ENCODE results near the gene FGF14.

FGF14 gene

GRCh38 chr13:102190930-102191329, 210.9 kb downstream of the FGF14 start:
- no peaks in the 10 kb centered on the region for H3K4me1 ChIP-seq (ENCODE audit: control insufficient read depth in 1 of 2, insufficient read depth in 2 of 2, low read length in 2 of 2)
- H3K9ac ChIP-seq (ENCODE audit: low read depth in 1 of 2, low read length in 2 of 2): no peak overlapping the region
- H3K27me3 ChIP-seq (ENCODE audit: control insufficient read depth in 1 of 2, insufficient read depth in 2 of 2, low read length in 2 of 2): no peaks in the 10 kb centered on the region
- H3K36me3 ChIP-seq (ENCODE audit: control insufficient read depth in 1 of 2, insufficient read depth in 2 of 2, low read length in 2 of 2): no peaks in the 10 kb centered on the region
- H3K27ac ChIP-seq (ENCODE audit: low read depth, low read length): no peak overlapping the region
- no peak overlapping the region for H3K4me3 ChIP-seq (ENCODE audit: low read depth in 1 of 2, low read length in 2 of 2)
- H3K9me3 ChIP-seq (ENCODE audit: control insufficient read depth in 1 of 2, low read length in 2 of 2): no peaks in the 10 kb centered on the region

GRCh38 chr13:102187313-102187712, 214.5 kb downstream of the FGF14 start:
- Histone ChIP-seq H3K27me3 (ENCODE audit: control insufficient read depth in 1 of 2, insufficient read depth in 2 of 2, low read length in 2 of 2) (no peaks in the 10 kb centered on the region), H3K9ac (ENCODE audit: low read depth in 1 of 2, low read length in 2 of 2) (no peak overlapping the region), H3K27ac (ENCODE audit: low read depth, low read length) (no peak overlapping the region)

GRCh38 chr13:102185375-102185984, 216.4 kb downstream of the FGF14 start:
- Histone ChIP-seq H3K27me3 (ENCODE audit: control insufficient read depth in 1 of 2, insufficient read depth in 2 of 2, low read length in 2 of 2) (no peaks in the 10 kb centered on the region), H3K4me3 (ENCODE audit: low read depth in 1 of 2, low read length in 2 of 2) (no peak overlapping the region), H3K9ac (ENCODE audit: low read depth in 1 of 2, low read length in 2 of 2) (no peak overlapping the region), H3K4me1 (ENCODE audit: control insufficient read depth in 1 of 2, insufficient read depth in 2 of 2, low read length in 2 of 2) (no peaks in the 10 kb centered on the region), H3K27ac (ENCODE audit: low read depth, low read length) (no peak overlapping the region), H3K36me3 (ENCODE audit: control insufficient read depth in 1 of 2, insufficient read depth in 2 of 2, low read length in 2 of 2) (no peaks in the 10 kb centered on the region), H3K9me3 (ENCODE audit: control insufficient read depth in 1 of 2, low read length in 2 of 2) (no peaks in the 10 kb centered on the region)

More at GRCh38 chr13:102187313-102187712, 214.5 kb downstream of the FGF14 start:
- no peaks in the 10 kb centered on the region for H3K36me3 ChIP-seq (ENCODE audit: control insufficient read depth in 1 of 2, insufficient read depth in 2 of 2, low read length in 2 of 2)
- H3K4me3 ChIP-seq (ENCODE audit: low read depth in 1 of 2, low read length in 2 of 2): no peak overlapping the region
- H3K9me3 ChIP-seq (ENCODE audit: control insufficient read depth in 1 of 2, low read length in 2 of 2): no peaks in the 10 kb centered on the region
- H3K4me1 ChIP-seq (ENCODE audit: control insufficient read depth in 1 of 2, insufficient read depth in 2 of 2, low read length in 2 of 2): no peaks in the 10 kb centered on the region

- no peak overlapping the region for H3K4me3 ChIP-seq (ENCODE audit: low read depth in 1 of 2, low read length in 2 of 2)
- no peak overlapping the region for H3K9ac ChIP-seq (ENCODE audit: low read depth in 1 of 2, low read length in 2 of 2)
- H3K27me3 ChIP-seq (ENCODE audit: control insufficient read depth in 1 of 2, insufficient read depth in 2 of 2, low read length in 2 of 2): no peaks in the 10 kb centered on the region
- no peak overlapping the region for H3K27ac ChIP-seq (ENCODE audit: low read depth, low read length)
- H3K4me1 ChIP-seq (ENCODE audit: control insufficient read depth in 1 of 2, insufficient read depth in 2 of 2, low read length in 2 of 2): no peaks in the 10 kb centered on the region
- H3K9me3 ChIP-seq (ENCODE audit: control insufficient read depth in 1 of 2, low read length in 2 of 2): no peaks in the 10 kb centered on the region
- no peaks in the 10 kb centered on the region for H3K36me3 ChIP-seq (ENCODE audit: control insufficient read depth in 1 of 2, insufficient read depth in 2 of 2, low read length in 2 of 2)
Observed at GRCh38 chr13:102183509-102184182, 218.2 kb downstream of the FGF14 start.

- Histone ChIP-seq H3K27ac (ENCODE audit: low read depth, low read length) (no peak overlapping the region), H3K27me3 (ENCODE audit: control insufficient read depth in 1 of 2, insufficient read depth in 2 of 2, low read length in 2 of 2) (no peaks in the 10 kb centered on the region), H3K4me1 (ENCODE audit: control insufficient read depth in 1 of 2, insufficient read depth in 2 of 2, low read length in 2 of 2) (no peaks in the 10 kb centered on the region), H3K36me3 (ENCODE audit: control insufficient read depth in 1 of 2, insufficient read depth in 2 of 2, low read length in 2 of 2) (no peaks in the 10 kb centered on the region), H3K9me3 (ENCODE audit: control insufficient read depth in 1 of 2, low read length in 2 of 2) (no peaks in the 10 kb centered on the region), H3K9ac (ENCODE audit: low read depth in 1 of 2, low read length in 2 of 2) (no peak overlapping the region), H3K4me3 (ENCODE audit: low read depth in 1 of 2, low read length in 2 of 2) (no peak overlapping the region)
Observed at GRCh38 chr13:102182170-102182569, 219.7 kb downstream of the FGF14 start.

- no peak overlapping the region for H3K27ac ChIP-seq (ENCODE audit: low read depth, low read length)
- H3K9ac ChIP-seq (ENCODE audit: low read depth in 1 of 2, low read length in 2 of 2): no peak overlapping the region
- no peaks in the 10 kb centered on the region for H3K36me3 ChIP-seq (ENCODE audit: control insufficient read depth in 1 of 2, insufficient read depth in 2 of 2, low read length in 2 of 2)
- H3K9me3 ChIP-seq (ENCODE audit: control insufficient read depth in 1 of 2, low read length in 2 of 2): no peaks in the 10 kb centered on the region
- no peaks in the 10 kb centered on the region for H3K4me1 ChIP-seq (ENCODE audit: control insufficient read depth in 1 of 2, insufficient read depth in 2 of 2, low read length in 2 of 2)
- no peaks in the 10 kb centered on the region for H3K27me3 ChIP-seq (ENCODE audit: control insufficient read depth in 1 of 2, insufficient read depth in 2 of 2, low read length in 2 of 2)
- no peak overlapping the region for H3K4me3 ChIP-seq (ENCODE audit: low read depth in 1 of 2, low read length in 2 of 2)
Observed at GRCh38 chr13:102177431-102177830, 224.4 kb downstream of the FGF14 start.

GRCh38 chr13:102176846-102177245, 225.0 kb downstream of the FGF14 start:
- H3K9me3 ChIP-seq (ENCODE audit: control insufficient read depth in 1 of 2, low read length in 2 of 2): no peaks in the 10 kb centered on the region
- no peaks in the 10 kb centered on the region for H3K36me3 ChIP-seq (ENCODE audit: control insufficient read depth in 1 of 2, insufficient read depth in 2 of 2, low read length in 2 of 2)
- no peak overlapping the region for H3K4me3 ChIP-seq (ENCODE audit: low read depth in 1 of 2, low read length in 2 of 2)
- no peak overlapping the region for H3K9ac ChIP-seq (ENCODE audit: low read depth in 1 of 2, low read length in 2 of 2)
- H3K27ac ChIP-seq (ENCODE audit: low read depth, low read length): no peak overlapping the region
- H3K4me1 ChIP-seq (ENCODE audit: control insufficient read depth in 1 of 2, insufficient read depth in 2 of 2, low read length in 2 of 2): no peaks in the 10 kb centered on the region
- no peaks in the 10 kb centered on the region for H3K27me3 ChIP-seq (ENCODE audit: control insufficient read depth in 1 of 2, insufficient read depth in 2 of 2, low read length in 2 of 2)

GRCh38 chr13:102172406-102172805, 229.4 kb downstream of the FGF14 start:
- no peak overlapping the region for H3K4me3 ChIP-seq (ENCODE audit: low read depth in 1 of 2, low read length in 2 of 2)
- no peaks in the 10 kb centered on the region for H3K4me1 ChIP-seq (ENCODE audit: control insufficient read depth in 1 of 2, insufficient read depth in 2 of 2, low read length in 2 of 2)
- no peaks in the 10 kb centered on the region for H3K9me3 ChIP-seq (ENCODE audit: control insufficient read depth in 1 of 2, low read length in 2 of 2)

GRCh38 chr13:102170305-102170704, 231.5 kb downstream of the FGF14 start:
- Histone ChIP-seq H3K27ac (ENCODE audit: low read depth, low read length) (no peak overlapping the region), H3K36me3 (ENCODE audit: control insufficient read depth in 1 of 2, insufficient read depth in 2 of 2, low read length in 2 of 2) (no peaks in the 10 kb centered on the region), H3K4me1 (ENCODE audit: control insufficient read depth in 1 of 2, insufficient read depth in 2 of 2, low read length in 2 of 2) (no peaks in the 10 kb centered on the region), H3K27me3 (ENCODE audit: control insufficient read depth in 1 of 2, insufficient read depth in 2 of 2, low read length in 2 of 2) (no peaks in the 10 kb centered on the region), H3K9me3 (ENCODE audit: control insufficient read depth in 1 of 2, low read length in 2 of 2) (no peaks in the 10 kb centered on the region), H3K4me3 (ENCODE audit: low read depth in 1 of 2, low read length in 2 of 2) (no peak overlapping the region), H3K9ac (ENCODE audit: low read depth in 1 of 2, low read length in 2 of 2) (no peak overlapping the region)

More at GRCh38 chr13:102172406-102172805, 229.4 kb downstream of the FGF14 start:
- H3K27ac ChIP-seq (ENCODE audit: low read depth, low read length): no peak overlapping the region
- no peaks in the 10 kb centered on the region for H3K36me3 ChIP-seq (ENCODE audit: control insufficient read depth in 1 of 2, insufficient read depth in 2 of 2, low read length in 2 of 2)
- H3K9ac ChIP-seq (ENCODE audit: low read depth in 1 of 2, low read length in 2 of 2): no peak overlapping the region
- H3K27me3 ChIP-seq (ENCODE audit: control insufficient read depth in 1 of 2, insufficient read depth in 2 of 2, low read length in 2 of 2): no peaks in the 10 kb centered on the region

GRCh38 chr13:102169471-102170015, 232.3 kb downstream of the FGF14 start:
- no peaks in the 10 kb centered on the region for H3K36me3 ChIP-seq (ENCODE audit: control insufficient read depth in 1 of 2, insufficient read depth in 2 of 2, low read length in 2 of 2)
- no peak overlapping the region for H3K27ac ChIP-seq (ENCODE audit: low read depth, low read length)
- H3K27me3 ChIP-seq (ENCODE audit: control insufficient read depth in 1 of 2, insufficient read depth in 2 of 2, low read length in 2 of 2): no peaks in the 10 kb centered on the region
- no peaks in the 10 kb centered on the region for H3K9me3 ChIP-seq (ENCODE audit: control insufficient read depth in 1 of 2, low read length in 2 of 2)
- H3K4me3 ChIP-seq (ENCODE audit: low read depth in 1 of 2, low read length in 2 of 2): no peak overlapping the region
- H3K9ac ChIP-seq (ENCODE audit: low read depth in 1 of 2, low read length in 2 of 2): no peak overlapping the region
- no peaks in the 10 kb centered on the region for H3K4me1 ChIP-seq (ENCODE audit: control insufficient read depth in 1 of 2, insufficient read depth in 2 of 2, low read length in 2 of 2)
